Measurements from ENCODE around the gene LIPG. TPM values are rescaled to one million over a fixed set of nuclear protein-coding genes. Genes with fewer than 3 reads are reported as not detected.

LIPG gene
- total RNA-seq, 2 donors from 2014 or later = not detected

- no peaks in the 10 kb centered on the region for H3K9me3 ChIP-seq (ENCODE audit: control insufficient read depth, low read length, poor library complexity, severe bottlenecking)
- H3K27ac Mint-ChIP-seq = no peak overlapping the region
- H3K36me3 Mint-ChIP-seq (ENCODE audit: low read depth) = no peaks in the 10 kb centered on the region
- H3K4me1 Mint-ChIP-seq = no peaks in the 10 kb centered on the region
- no peak overlapping the region for H3K4me3 Mint-ChIP-seq
- ATAC-seq = no peak
- H3K27me3 Mint-ChIP-seq = peaks cover 41% of the 10 kb centered on the region
- no peak for DNase-seq
Observed at GRCh38 chr18:49527631-49528327, 34.1 kb upstream of the LIPG start.

- H3K9me3 ChIP-seq (ENCODE audit: control insufficient read depth, low read length, poor library complexity, severe bottlenecking) = no peaks in the 10 kb centered on the region
- Mint-ChIP-seq H3K27me3 (peaks cover 35% of the 10 kb centered on the region), H3K4me3 (no peak overlapping the region), H3K36me3 (ENCODE audit: low read depth) (no peaks in the 10 kb centered on the region), H3K4me1 (no peaks in the 10 kb centered on the region), H3K27ac (no peak overlapping the region)
- ATAC-seq (no peak), DNase-seq (no peak)
Observed at GRCh38 chr18:49529596-49529995, 32.3 kb upstream of the LIPG start.

GRCh38 chr18:49531678-49532153, 30.1 kb upstream of the LIPG start:
- peaks cover 38% of the 10 kb centered on the region for H3K27me3 Mint-ChIP-seq
- no peak overlapping the region for H3K27ac Mint-ChIP-seq
- H3K4me3 Mint-ChIP-seq = no peak overlapping the region
- H3K36me3 Mint-ChIP-seq (ENCODE audit: low read depth) = no peaks in the 10 kb centered on the region
- ATAC-seq (no peak), DNase-seq (no peak)
- H3K4me1 Mint-ChIP-seq = no peaks in the 10 kb centered on the region
- no peaks in the 10 kb centered on the region for H3K9me3 ChIP-seq (ENCODE audit: control insufficient read depth, low read length, poor library complexity, severe bottlenecking)

- ATAC-seq (no peak), DNase-seq (no peak)
Observed at GRCh38 chr18:49534846-49535601, 26.8 kb upstream of the LIPG start.

GRCh38 chr18:49537232-49537896, 24.5 kb upstream of the LIPG start:
- no peaks in the 10 kb centered on the region for H3K36me3 Mint-ChIP-seq (ENCODE audit: low read depth)
- ATAC-seq = no peak
- H3K4me3 Mint-ChIP-seq = no peak overlapping the region

More at GRCh38 chr18:49534846-49535601, 26.8 kb upstream of the LIPG start:
- Mint-ChIP-seq H3K36me3 (ENCODE audit: low read depth) (no peaks in the 10 kb centered on the region), H3K4me1 (no peaks in the 10 kb centered on the region), H3K27me3 (peaks cover 28% of the 10 kb centered on the region), H3K27ac (no peak overlapping the region), H3K4me3 (no peak overlapping the region)
- H3K9me3 ChIP-seq (ENCODE audit: control insufficient read depth, low read length, poor library complexity, severe bottlenecking) = no peaks in the 10 kb centered on the region

GRCh38 chr18:49544362-49544761, 17.5 kb upstream of the LIPG start:
- peaks cover 24% of the 10 kb centered on the region for H3K27me3 Mint-ChIP-seq
- H3K9me3 ChIP-seq (ENCODE audit: control insufficient read depth, low read length, poor library complexity, severe bottlenecking) = no peaks in the 10 kb centered on the region
- DNase-seq (no peak), ATAC-seq (no peak)
- H3K36me3 Mint-ChIP-seq (ENCODE audit: low read depth) = no peaks in the 10 kb centered on the region
- H3K4me3 Mint-ChIP-seq = no peak overlapping the region
- H3K4me1 Mint-ChIP-seq = no peaks in the 10 kb centered on the region
- H3K27ac Mint-ChIP-seq = no peak overlapping the region

More at GRCh38 chr18:49537232-49537896, 24.5 kb upstream of the LIPG start:
- H3K27ac Mint-ChIP-seq = no peak overlapping the region
- H3K4me1 Mint-ChIP-seq = no peaks in the 10 kb centered on the region
- no peak for DNase-seq
- peaks cover 25% of the 10 kb centered on the region for H3K27me3 Mint-ChIP-seq
- H3K9me3 ChIP-seq (ENCODE audit: control insufficient read depth, low read length, poor library complexity, severe bottlenecking) = no peaks in the 10 kb centered on the region

- no peak overlapping the region for H3K27ac Mint-ChIP-seq
- H3K4me3 Mint-ChIP-seq = no peak overlapping the region
- no peaks in the 10 kb centered on the region for H3K9me3 ChIP-seq (ENCODE audit: control insufficient read depth, low read length, poor library complexity, severe bottlenecking)
- no peak for ATAC-seq
- H3K36me3 Mint-ChIP-seq (ENCODE audit: low read depth) = no peaks in the 10 kb centered on the region
- no peak for DNase-seq
- H3K4me1 Mint-ChIP-seq = no peaks in the 10 kb centered on the region
- H3K27me3 Mint-ChIP-seq = peaks cover 21% of the 10 kb centered on the region
Observed at GRCh38 chr18:49546278-49546677, 15.6 kb upstream of the LIPG start.

GRCh38 chr18:49546719-49547273, 15.1 kb upstream of the LIPG start:
- no peak for ATAC-seq
- no peak overlapping the region for H3K4me3 Mint-ChIP-seq
- H3K9me3 ChIP-seq (ENCODE audit: control insufficient read depth, low read length, poor library complexity, severe bottlenecking) = no peaks in the 10 kb centered on the region
- no peak overlapping the region for H3K27ac Mint-ChIP-seq
- H3K4me1 Mint-ChIP-seq = no peaks in the 10 kb centered on the region
- no peak for DNase-seq
- no peaks in the 10 kb centered on the region for H3K36me3 Mint-ChIP-seq (ENCODE audit: low read depth)
- peaks cover 26% of the 10 kb centered on the region for H3K27me3 Mint-ChIP-seq

GRCh38 chr18:49547701-49548100, 14.2 kb upstream of the LIPG start:
- no peak overlapping the region for H3K27ac Mint-ChIP-seq
- ATAC-seq = no peak
- H3K4me1 Mint-ChIP-seq = no peaks in the 10 kb centered on the region
- H3K27me3 Mint-ChIP-seq = peaks cover 32% of the 10 kb centered on the region
- no peaks in the 10 kb centered on the region for H3K9me3 ChIP-seq (ENCODE audit: control insufficient read depth, low read length, poor library complexity, severe bottlenecking)
- no peaks in the 10 kb centered on the region for H3K36me3 Mint-ChIP-seq (ENCODE audit: low read depth)
- no peak for DNase-seq
- no peak overlapping the region for H3K4me3 Mint-ChIP-seq

GRCh38 chr18:49548229-49548636, 13.6 kb upstream of the LIPG start:
- Mint-ChIP-seq H3K36me3 (ENCODE audit: low read depth) (no peaks in the 10 kb centered on the region), H3K27ac (no peak overlapping the region), H3K27me3 (peaks cover 37% of the 10 kb centered on the region), H3K4me3 (no peak overlapping the region), H3K4me1 (no peaks in the 10 kb centered on the region)
- H3K9me3 ChIP-seq (ENCODE audit: control insufficient read depth, low read length, poor library complexity, severe bottlenecking) = no peaks in the 10 kb centered on the region
- DNase-seq = no peak
- ATAC-seq = no peak

- H3K36me3 Mint-ChIP-seq (ENCODE audit: low read depth) = no peaks in the 10 kb centered on the region
- no peak for ATAC-seq
- no peaks in the 10 kb centered on the region for H3K4me1 Mint-ChIP-seq
- H3K9me3 ChIP-seq (ENCODE audit: control insufficient read depth, low read length, poor library complexity, severe bottlenecking) = no peaks in the 10 kb centered on the region
- no peak overlapping the region for H3K27ac Mint-ChIP-seq
- DNase-seq = no peak
- H3K4me3 Mint-ChIP-seq = no peak overlapping the region
- peaks cover 50% of the 10 kb centered on the region for H3K27me3 Mint-ChIP-seq
Observed at GRCh38 chr18:49550621-49551339, 11.1 kb upstream of the LIPG start.

- Mint-ChIP-seq H3K27me3 (peaks cover 38% of the 10 kb centered on the region), H3K27ac (no peak overlapping the region), H3K4me1 (no peaks in the 10 kb centered on the region), H3K36me3 (ENCODE audit: low read depth) (no peaks in the 10 kb centered on the region), H3K4me3 (no peak overlapping the region)
- no peaks in the 10 kb centered on the region for H3K9me3 ChIP-seq (ENCODE audit: control insufficient read depth, low read length, poor library complexity, severe bottlenecking)
- ATAC-seq = no peak
- DNase-seq = no peak
Observed at GRCh38 chr18:49553003-49553402, 8.9 kb upstream of the LIPG start.

- no peaks in the 10 kb centered on the region for H3K9me3 ChIP-seq (ENCODE audit: control insufficient read depth, low read length, poor library complexity, severe bottlenecking)
- no peak for DNase-seq
- H3K36me3 Mint-ChIP-seq (ENCODE audit: low read depth) = no peaks in the 10 kb centered on the region
- H3K4me1 Mint-ChIP-seq = peaks cover 4% of the 10 kb centered on the region
- peaks cover 59% of the 10 kb centered on the region for H3K27me3 Mint-ChIP-seq
- ATAC-seq = no peak
- no peak overlapping the region for H3K4me3 Mint-ChIP-seq
- H3K27ac Mint-ChIP-seq = no peak overlapping the region
Observed at GRCh38 chr18:49555641-49556040, 6.2 kb upstream of the LIPG start.

Data from T-helper 17 cell (primary cell).